ENCODE results near the gene SEC23IP. TPM values are rescaled to one million over a fixed set of nuclear protein-coding genes. Genes with fewer than 3 reads are reported as not detected.

Gene SEC23IP
- 10 to 100 TPM; 60.3 to 61.4 TPM for total RNA-seq

GRCh38 chr10:119892188-119893065 lies at the start of gene SEC23IP:
Gene SEC23IP (plus strand): TSS chr10:119892730. CDS start chr10:119892783, 53 bp downstream.
- CTCF ChIA-PET: interaction anchor here (0.8 to 3.1 kb wide), 5 partner anchors 9 to 205 kb away, joined by 3 to 16 read pairs (median 6); partner anchors contain the start of gene MCMBP
- TF ChIP-seq, protein P1, sequence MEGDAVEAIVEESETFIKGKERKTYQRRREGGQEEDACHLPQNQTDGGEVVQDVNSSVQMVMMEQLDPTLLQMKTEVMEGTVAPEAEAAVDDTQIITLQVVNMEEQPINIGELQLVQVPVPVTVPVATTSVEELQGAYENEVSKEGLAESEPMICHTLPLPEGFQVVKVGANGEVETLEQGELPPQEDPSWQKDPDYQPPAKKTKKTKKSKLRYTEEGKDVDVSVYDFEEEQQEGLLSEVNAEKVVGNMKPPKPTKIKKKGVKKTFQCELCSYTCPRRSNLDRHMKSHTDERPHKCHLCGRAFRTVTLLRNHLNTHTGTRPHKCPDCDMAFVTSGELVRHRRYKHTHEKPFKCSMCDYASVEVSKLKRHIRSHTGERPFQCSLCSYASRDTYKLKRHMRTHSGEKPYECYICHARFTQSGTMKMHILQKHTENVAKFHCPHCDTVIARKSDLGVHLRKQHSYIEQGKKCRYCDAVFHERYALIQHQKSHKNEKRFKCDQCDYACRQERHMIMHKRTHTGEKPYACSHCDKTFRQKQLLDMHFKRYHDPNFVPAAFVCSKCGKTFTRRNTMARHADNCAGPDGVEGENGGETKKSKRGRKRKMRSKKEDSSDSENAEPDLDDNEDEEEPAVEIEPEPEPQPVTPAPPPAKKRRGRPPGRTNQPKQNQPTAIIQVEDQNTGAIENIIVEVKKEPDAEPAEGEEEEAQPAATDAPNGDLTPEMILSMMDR (IDR thresholded peaks at IDR 0.05): no peak
- POLR2A ChIA-PET: interaction anchor here (0.8 to 4.7 kb wide), 4 partner anchors 9 to 23 kb away, joined by 3 to 38 read pairs (median 4); partner anchors contain the start of gene MCMBP
- peak; percentile 99 for ATAC-seq
- Mint-ChIP-seq H3K4me3 (peak within 1 kb of the TSS; percentile 88), H3K36me3 (ENCODE audit: low read depth) (peaks cover 12% of the 10 kb centered on the region), H3K27ac (peak within 1 kb of the TSS; percentile 94), H3K4me1 (ENCODE audit: low read depth) (peaks cover 41% of the 10 kb centered on the region), H3K9me3 (peaks cover 8% of the 10 kb centered on the region), H3K27me3 (no peaks in the 10 kb centered on the region)
- intact Hi-C loops (cut with micrococcal nuclease): loop anchor here (2.0 kb wide), 1 partner anchor 20 kb away; the partner anchor contains the start of gene MCMBP
- peak; percentile 96 for DNase-seq

GRCh38 chr10:119845656-119846055 lies 46.9 kb upstream of the SEC23IP start:
- no peak overlapping the region for H3K27ac Mint-ChIP-seq
- ChIA-PET POLR2A (no interaction called here), CTCF (interaction anchor here (1.3 to 2.3 kb wide), 2 partner anchors 14 to 159 kb away, joined by 4 to 11 read pairs; no protein-coding TSS in a partner anchor)
- H3K4me3 Mint-ChIP-seq: no peak overlapping the region
- ATAC-seq (no peak), DNase-seq (no peak)
- intact Hi-C loops (cut with micrococcal nuclease): no loop called here
- no peaks in the 10 kb centered on the region for H3K9me3 Mint-ChIP-seq
- TF ChIP-seq, protein P1 (IDR thresholded peaks at IDR 0.05): no peak
- peaks cover 4% of the 10 kb centered on the region for H3K4me1 Mint-ChIP-seq (ENCODE audit: low read depth)
- no peaks in the 10 kb centered on the region for H3K27me3 Mint-ChIP-seq
- peaks cover 53% of the 10 kb centered on the region for H3K36me3 Mint-ChIP-seq (ENCODE audit: low read depth)

DNA sequence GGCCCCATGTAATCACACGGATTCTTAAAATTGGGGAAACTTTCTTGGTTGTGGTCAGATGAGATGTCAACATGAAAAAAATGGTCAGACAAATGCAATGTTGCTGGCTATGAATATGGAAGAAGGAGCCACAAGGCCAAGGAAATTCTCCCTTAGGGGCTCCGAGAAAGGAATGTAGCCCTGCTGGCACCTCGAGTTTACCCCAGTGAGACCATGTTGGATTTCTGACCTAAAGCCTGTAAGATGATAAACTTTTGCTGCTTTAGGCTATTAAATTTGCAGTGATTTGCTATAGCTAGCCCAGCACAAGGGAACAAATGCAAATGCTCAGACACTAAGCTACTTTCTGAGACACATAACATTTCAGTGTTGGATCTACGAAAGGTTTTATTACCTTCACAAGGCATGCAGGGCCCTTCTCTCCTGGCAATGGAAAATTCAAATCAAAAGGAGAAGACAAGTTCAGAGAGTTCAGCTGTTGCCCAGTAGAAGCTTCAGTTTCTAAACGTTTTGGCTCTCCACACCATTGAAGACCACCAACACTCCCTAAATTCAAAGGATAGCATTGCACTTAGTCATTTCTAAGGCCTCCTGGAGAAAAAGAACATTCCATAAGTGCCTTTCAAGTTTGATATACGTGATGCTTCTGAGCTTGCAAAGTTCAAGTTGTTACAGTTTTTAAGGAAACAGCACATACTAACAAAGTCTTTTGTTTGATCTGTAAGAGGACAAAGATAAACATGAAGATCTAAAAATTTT lies 43.3 kb upstream of the SEC23IP start:
- H3K4me1 Mint-ChIP-seq (ENCODE audit: low read depth): peaks cover 4% of the 10 kb centered on the region
- H3K9me3 Mint-ChIP-seq: no peaks in the 10 kb centered on the region
- ATAC-seq: no peak
- POLR2A ChIA-PET: interaction anchor here (0.6 kb wide), 1 partner anchor 10 kb away, joined by 3 read pairs; no protein-coding TSS in a partner anchor
- CTCF ChIA-PET: interaction anchor here (2.9 kb wide), 1 partner anchor 10 kb away, joined by 18 read pairs; no protein-coding TSS in a partner anchor
- no peak for DNase-seq
- TF ChIP-seq, protein P1 (IDR thresholded peaks at IDR 0.05): no peak
- intact Hi-C loops (cut with micrococcal nuclease): no loop called here
- peaks cover 47% of the 10 kb centered on the region for H3K36me3 Mint-ChIP-seq (ENCODE audit: low read depth)
- H3K4me3 Mint-ChIP-seq: no peak overlapping the region
- no peaks in the 10 kb centered on the region for H3K27me3 Mint-ChIP-seq
- no peak overlapping the region for H3K27ac Mint-ChIP-seq

DNA sequence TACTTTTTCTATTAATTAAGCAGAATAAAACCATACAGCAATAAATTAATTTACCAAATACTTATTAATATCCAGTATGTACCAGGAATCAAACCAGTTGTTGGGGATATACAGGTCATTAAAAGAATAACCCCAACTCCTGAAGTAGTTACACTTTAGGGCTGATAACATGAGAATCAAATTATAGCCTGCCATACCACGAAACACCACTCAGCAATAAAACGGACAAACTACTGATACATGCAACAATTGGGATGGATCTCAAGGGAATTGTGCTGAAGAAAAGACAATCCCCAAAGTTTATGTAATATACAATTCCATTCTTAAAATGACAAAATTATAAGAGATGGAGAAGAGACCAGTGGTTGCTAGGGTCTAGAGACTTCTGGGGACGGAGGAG lies 42.6 kb upstream of the SEC23IP start:
- peaks cover 4% of the 10 kb centered on the region for H3K4me1 Mint-ChIP-seq (ENCODE audit: low read depth)
- TF ChIP-seq, protein P1 (IDR thresholded peaks at IDR 0.05): no peak
- DNase-seq (no peak), ATAC-seq (no peak)
- H3K27me3 Mint-ChIP-seq: no peaks in the 10 kb centered on the region
- H3K27ac Mint-ChIP-seq: no peak overlapping the region
- H3K9me3 Mint-ChIP-seq: no peaks in the 10 kb centered on the region
- H3K4me3 Mint-ChIP-seq: no peak overlapping the region
- intact Hi-C loops (cut with micrococcal nuclease): no loop called here
- H3K36me3 Mint-ChIP-seq (ENCODE audit: low read depth): peaks cover 44% of the 10 kb centered on the region
- ChIA-PET CTCF (interaction anchor here (2.9 kb wide), 1 partner anchor 9 kb away, joined by 18 read pairs; no protein-coding TSS in a partner anchor), POLR2A (interaction anchor here (0.6 kb wide), 2 partner anchors 10 to 117 kb away, joined by 3 read pairs; no protein-coding TSS in a partner anchor)

Data from activated CD8-positive, alpha-beta T cell treated with anti-CD3 and anti-CD28 coated beads for 36 hours (primary cell).